ENCODE results near the gene ZNF786.
A peak's percentile ranks its signal among the peaks of the same experiment; 100 is the strongest.
"Not testable (repeated sequence)": the region's sequence is repeated elsewhere in the genome, so short reads cannot be mapped to it uniquely, and the experiment has no call there.

ZNF786 gene, protein sequence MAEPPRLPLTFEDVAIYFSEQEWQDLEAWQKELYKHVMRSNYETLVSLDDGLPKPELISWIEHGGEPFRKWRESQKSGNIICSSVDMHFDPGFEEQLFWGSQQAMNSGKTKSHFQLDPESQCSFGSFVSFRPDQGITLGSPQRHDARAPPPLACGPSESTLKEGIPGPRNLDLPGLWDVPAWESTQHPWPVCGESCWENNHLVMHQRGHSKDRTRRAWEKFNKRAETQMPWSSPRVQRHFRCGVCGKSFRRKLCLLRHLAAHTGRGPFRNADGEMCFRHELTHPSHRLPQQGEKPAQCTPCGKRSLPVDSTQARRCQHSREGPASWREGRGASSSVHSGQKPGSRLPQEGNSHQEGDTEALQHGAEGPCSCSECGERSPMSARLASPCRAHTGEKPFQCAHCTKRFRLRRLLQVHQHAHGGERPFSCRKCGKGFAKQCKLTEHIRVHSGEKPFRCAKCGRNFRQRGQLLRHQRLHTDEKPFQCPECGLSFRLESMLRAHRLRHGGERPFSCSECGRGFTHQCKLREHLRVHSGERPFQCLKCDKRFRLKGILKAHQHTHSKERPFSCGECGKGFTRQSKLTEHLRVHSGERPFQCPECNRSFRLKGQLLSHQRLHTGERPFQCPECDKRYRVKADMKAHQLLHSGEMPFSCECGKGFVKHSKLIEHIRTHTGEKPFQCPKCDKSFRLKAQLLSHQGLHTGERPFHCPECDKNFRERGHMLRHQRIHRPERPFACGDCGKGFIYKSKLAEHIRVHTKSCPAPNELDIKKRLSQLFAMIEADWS

GRCh38 chr7:149090397-149091195 lies at the start of gene ZNF786:
Gene ZNF786 (minus strand): TSS chr7:149090718. CDS start chr7:149090640, 78 bp downstream.
- peak; percentile 83 for DNase-seq

DNA sequence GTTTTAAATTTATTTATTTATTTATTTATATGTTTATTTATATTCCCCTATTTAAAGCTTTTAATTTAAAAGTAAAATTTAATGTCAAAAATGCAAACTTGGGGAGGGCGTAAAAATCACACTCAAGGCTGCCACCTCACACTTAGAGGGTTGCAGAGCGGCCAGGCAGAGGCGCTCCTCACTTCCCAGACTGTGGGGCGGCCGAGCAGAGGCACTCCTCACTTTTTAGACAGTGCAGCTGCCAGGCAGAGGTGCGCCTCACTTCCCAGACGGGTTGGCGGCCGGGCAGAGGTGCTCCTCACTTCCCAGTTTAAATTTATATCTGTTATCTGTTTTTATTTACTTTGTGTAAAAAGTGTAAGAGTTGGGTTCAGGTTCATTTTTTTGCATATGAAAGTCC lies 45.6 kb upstream of the ZNF786 start:
- no peak for DNase-seq

DNA sequence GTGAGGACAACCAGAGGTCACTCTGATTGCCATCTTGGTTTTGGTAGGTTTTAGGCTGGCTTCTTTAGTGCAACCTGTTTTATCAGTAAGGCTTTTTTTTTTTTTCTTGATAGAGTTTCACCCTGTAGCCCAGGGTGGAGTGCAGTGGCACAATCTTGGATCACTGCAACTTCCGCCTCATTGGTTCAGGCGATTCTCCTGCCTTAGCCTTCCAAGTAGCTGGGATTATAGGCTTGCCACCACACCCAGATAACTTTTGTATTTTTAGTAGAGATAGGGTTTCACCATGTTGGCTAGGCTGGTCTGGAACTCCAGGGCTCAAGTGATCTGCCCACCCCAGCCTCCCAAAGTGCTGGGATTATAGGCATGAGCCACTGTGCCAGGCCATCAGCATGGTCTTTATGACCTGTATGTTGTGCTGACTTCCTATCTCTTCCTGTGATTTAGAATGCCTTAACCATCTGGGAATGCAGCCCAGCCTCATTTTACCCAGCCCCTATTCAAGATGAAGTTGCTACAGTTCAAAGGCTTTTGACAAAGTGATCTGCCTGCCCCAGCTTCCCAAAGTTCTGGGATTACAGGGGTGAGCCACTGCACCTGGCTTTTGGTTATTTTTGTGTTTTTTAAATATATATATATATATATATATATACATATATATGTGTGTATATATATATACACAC lies 42.7 kb upstream of the ZNF786 start:
- no peak for DNase-seq

DNA sequence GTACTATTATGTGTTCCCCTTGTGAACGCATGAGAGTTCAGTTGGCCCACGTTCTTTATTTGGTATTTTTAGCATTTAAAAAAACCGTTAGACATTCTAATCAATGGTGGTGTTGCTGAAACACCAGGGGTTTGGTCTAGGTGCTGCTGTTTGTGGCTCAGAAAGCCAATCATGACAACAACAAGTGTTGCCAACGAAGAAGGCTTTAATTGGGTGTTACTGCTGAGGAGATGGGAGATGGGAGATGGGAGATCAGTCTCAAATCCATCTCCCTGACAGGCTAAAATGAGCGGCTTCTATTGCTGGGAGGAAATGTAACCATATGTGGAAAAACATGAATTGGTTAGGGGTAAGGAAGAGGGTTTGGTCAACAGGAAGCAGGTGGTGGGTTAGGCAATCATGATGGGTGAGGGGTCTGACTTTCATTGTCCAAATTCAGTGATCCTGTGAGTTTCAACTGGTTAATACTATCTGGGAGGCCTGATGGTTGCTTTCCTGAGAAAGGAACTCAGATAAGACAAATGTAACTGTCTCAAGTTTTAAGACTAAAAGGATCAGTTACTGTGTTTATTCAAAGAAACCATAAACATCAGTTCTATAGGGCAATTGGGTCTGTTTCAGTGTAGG lies 40.2 kb upstream of the ZNF786 start:
- no peak for DNase-seq

GRCh38 chr7:149126662-149127266 lies 36.2 kb upstream of the ZNF786 start:
- no peak for DNase-seq

- peak; percentile 74 for DNase-seq
Measured at GRCh38 chr7:149125863-149126661, 35.5 kb upstream of the ZNF786 start, which contains the start of gene ZNF425. Gene ZNF425 (minus strand): TSS chr7:149126324. CDS start chr7:149126213, 111 bp downstream.

- DNase-seq, result no peak
Measured at GRCh38 chr7:149125189-149125862, 34.8 kb upstream of the ZNF786 start.

DNA sequence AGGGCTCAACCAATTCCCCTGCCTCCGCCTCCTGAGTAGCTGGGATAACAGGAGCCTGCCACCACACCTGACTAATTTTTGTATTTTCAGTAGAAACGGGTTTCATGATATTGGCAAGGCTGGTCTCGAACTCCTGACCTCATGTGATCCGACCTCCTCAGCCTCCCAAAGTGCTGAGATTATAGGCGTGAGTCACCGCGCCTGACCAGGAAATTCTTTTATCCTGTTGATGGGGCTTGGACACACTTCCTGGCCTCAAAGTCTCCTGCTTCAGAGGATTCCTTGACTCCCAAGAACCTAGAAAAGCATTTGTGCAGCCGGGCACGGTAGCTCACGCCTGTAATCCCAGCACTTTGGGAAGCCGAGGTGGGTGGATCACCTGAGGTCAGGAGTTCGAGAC lies 19.5 kb upstream of the ZNF786 start:
- DNase-seq, result no peak

DNA sequence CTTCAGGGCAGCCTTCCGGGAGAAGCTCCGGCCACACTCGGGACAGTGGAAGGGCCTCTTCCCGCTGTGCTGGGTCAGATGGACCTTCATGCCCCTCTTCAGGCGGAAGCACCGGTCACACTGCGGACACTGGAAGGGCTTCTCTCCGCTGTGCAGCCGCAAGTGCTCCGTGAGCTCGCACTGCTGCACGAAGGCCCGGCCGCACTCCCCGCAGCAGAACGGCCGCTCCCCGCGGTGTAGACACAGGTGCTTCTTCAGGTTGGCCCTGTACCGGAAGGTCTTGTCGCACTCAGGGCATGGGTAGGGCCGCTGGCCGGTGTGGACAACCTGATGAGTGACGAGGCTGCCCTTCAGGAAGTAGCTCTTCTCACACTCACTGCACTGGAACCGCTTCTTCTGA lies 14.2 kb upstream of the ZNF786 start:
- DNase-seq, result no peak

GRCh38 chr7:149104214-149104613 lies 13.7 kb upstream of the ZNF786 start:
- DNase-seq, result no peak

GRCh38 chr7:149103424-149103823 lies 12.9 kb upstream of the ZNF786 start:
- no peak for DNase-seq

- DNase-seq, result no peak
Measured at GRCh38 chr7:149102666-149103065, 12.1 kb upstream of the ZNF786 start.

DNA sequence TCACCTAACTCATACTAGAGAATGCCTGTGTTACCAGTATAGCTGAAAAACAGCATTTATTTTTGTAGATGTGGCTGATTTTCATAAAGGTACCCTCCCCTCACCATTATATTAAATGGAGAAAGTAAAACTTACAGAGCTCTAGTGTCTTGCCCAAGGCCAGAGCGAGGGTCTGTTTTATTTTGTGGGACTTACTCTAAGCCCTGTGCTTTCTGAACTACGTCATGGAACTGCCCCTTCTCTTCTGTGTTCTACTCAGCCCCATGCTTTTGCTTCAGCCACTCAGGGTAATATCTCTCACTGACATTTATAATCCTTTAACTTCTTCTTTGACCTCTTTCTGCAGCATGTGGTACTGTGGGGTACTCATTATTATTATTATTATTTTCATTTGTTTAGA lies 10.3 kb upstream of the ZNF786 start:
- no peak for DNase-seq

GRCh38 chr7:149099058-149099457 lies 8.5 kb upstream of the ZNF786 start:
- no peak for DNase-seq

- DNase-seq, result no peak
Measured at GRCh38 chr7:149097088-149097487, 6.6 kb upstream of the ZNF786 start.

DNA sequence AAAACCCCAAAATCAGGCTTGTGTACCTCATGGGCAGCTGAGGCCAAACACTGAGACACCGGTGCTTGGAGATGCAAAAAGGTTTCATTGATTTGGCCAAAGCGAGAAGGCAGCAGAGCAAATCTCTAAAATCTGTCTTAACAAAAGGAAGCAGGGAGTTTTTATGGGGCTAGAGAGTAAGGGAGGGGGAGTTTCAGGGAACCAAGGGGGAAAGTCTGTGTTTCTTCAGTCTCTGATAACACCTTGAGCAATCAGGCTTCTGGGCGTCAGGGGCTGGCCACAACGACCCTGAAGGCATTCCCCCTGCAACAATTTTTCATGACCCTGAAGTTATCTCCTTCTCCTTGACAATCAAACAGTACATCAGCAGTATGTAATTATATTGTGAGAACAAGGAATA lies 2.7 kb upstream of the ZNF786 start:
- peak; percentile 80 for DNase-seq

DNA sequence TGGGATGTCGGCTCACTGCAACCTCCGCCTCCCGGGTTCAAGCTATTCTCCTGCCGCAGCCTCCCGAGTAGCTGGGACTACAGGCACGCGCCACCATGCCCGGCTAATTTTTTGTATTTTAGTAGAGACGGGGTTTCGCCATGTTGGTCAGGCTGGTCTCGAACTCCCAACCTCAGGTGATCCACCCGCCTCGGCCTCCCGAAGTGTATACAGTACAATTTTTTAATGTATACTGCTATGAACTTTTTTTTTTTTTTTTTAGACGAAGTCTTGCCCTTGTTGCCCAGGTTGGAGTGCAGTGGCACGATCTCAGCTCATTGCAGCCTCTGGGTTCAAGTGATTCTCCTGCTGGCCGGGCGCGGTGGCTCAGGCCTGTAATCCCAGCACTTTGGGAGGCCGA lies 1.7 kb upstream of the ZNF786 start:
- not testable (repeated sequence) for DNase-seq

DNA sequence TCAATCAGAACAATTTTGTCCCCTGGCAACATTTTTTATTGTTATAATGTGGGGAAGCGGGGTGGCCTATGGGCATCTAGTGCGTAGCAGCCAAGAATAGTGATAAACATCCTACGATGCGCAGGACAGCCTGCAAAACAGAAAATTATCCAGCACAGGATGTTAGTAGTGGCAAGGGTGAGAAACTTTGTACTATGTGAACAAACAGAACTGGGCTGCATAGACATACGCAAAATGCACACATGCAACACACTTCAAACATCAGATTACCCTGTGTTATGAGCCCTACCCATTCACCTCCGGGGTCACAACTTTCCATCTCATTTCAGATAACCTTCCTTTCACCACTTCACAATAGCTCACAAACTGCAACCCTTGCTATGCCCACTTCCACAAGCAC lies 3.1 kb downstream of the ZNF786 start:
- DNase-seq, result no peak

- peak; percentile 30 for DNase-seq
Measured at GRCh38 chr7:149085866-149086265, 4.7 kb downstream of the ZNF786 start.

DNA sequence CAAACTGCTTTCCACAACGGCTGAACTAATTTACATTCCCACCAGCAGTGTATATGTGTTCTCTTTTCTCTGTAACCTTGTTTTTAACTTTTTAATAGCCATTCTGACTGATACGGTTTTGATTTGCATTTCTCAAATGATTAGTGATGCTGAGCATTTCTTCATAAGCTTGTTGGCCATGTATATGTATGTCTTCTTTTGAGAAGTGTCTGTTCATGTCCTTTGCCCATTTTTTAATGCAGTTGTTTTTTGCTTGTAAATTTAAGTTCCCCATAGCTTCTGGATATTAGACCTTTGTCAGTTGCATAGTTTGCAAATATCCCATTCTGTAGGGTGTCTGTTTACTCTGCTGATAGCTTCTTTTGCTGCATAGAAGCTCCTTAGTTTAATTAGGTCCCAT lies 6.1 kb downstream of the ZNF786 start:
- no peak for DNase-seq
